OCI-LY1 (cell line): ENCODE data around the gene CFAP73.

Source experiments
- CTCF ChIP-seq: fragments of 200-600 bp; sonication (generic), shearing (Covaris generic); IDR thresholded peaks from 2 replicates; pipeline ENCODE4 v1.5.1; 2017; ENCODE audit warnings: mild to moderate bottlenecking, antibody characterized with exemption, low read length, moderate library complexity, mixed read lengths
- EZH2 ChIP-seq: fragments of 200-600 bp; sonication (generic), shearing (Covaris generic); IDR thresholded peaks from 2 replicates; pipeline ENCODE4 v1.8.0; 2017; ENCODE audit warnings: borderline replicate concordance, mixed run types, mild to moderate bottlenecking, antibody characterized with exemption, low read length, moderate library complexity, mixed read lengths

- no peak for TF ChIP-seq CTCF
- TF ChIP-seq EZH2: no peak
Measured at GRCh38 chr12:113180333-113180732, 30.8 kb downstream of the CFAP73 start.
